GM18498 (cell line): ENCODE measurements around the gene PRRT1.
A peak's percentile ranks its signal among the peaks of the same experiment; 100 is the strongest.

Experiments
- ATAC-seq: cut with Tn5 transposase; IDR thresholded peaks from one replicate; pipeline ENCODE4 v1.9.1; 2021; ENCODE audit warnings: mild to moderate bottlenecking, moderate library complexity; ENCODE audit not compliant: unreplicated experiment

PRRT1 gene

GRCh38 chr6:32175711-32176475 lies 24.2 kb upstream of the PRRT1 start, which contains the start of gene AGPAT1:
TSS of gene AGPAT1 (minus strand) at chr6:32176084. CDS start at chr6:32171496, 4,588 bp downstream.
- peak; percentile 47 for ATAC-seq

GRCh38 chr6:32175322-32175710 lies 23.6 kb upstream of the PRRT1 start:
- ATAC-seq, result no peak

DNA sequence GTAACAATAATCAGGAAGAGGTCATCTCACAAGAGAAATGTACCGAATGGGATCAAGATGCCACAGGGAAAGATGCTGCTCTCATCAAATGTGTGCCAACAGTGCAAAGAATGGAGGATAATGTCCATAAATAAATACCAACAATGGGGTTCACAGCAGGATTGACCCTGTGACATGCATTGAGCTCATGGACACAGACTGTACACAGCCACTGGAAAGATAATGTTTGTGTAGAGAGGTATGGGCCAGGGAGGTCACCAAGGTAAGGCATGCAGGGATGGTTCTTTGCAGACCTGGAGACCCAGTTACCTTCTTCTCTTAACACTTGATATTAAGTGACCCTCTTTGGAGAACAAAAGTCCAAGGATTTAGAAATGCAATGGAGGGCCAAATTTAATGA lies 22.7 kb upstream of the PRRT1 start:
- no peak for ATAC-seq

DNA sequence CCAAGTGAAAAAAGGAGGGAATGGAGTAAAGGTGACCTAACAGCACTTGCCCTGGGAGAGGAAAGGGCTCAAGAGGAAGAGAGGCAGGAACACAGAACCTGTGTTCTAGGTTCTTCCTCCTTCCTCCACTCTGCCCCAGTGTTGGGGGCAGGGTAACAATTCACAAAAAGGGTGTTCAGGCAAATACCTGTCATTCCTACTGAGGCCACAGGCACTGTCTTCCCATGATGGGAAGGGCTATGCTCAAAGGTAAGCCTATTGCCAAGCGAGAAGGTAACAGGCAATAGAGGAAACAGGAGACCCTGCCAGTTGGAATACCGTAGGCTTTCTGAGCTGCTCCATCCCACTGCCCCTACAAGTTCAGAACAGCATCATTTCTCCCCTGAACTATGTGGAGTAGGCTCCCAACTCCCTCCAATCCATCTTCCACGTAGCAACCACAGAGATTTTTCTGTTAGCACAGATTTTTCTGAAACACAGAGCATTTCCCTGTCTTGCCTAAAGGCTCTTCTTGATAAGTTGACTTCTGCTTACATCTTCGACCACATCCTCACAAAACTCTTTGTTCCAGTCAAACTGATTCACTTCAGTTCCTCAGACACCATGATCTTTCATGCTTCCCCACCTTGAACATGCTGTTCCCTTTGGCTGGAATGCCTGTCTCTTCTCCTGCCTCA lies 21.4 kb upstream of the PRRT1 start:
- no peak for ATAC-seq

- ATAC-seq, result no peak
Observed at GRCh38 chr6:32171234-32171633, 19.5 kb upstream of the PRRT1 start.

GRCh38 chr6:32170294-32170693 lies 18.6 kb upstream of the PRRT1 start:
- ATAC-seq, result no peak

DNA sequence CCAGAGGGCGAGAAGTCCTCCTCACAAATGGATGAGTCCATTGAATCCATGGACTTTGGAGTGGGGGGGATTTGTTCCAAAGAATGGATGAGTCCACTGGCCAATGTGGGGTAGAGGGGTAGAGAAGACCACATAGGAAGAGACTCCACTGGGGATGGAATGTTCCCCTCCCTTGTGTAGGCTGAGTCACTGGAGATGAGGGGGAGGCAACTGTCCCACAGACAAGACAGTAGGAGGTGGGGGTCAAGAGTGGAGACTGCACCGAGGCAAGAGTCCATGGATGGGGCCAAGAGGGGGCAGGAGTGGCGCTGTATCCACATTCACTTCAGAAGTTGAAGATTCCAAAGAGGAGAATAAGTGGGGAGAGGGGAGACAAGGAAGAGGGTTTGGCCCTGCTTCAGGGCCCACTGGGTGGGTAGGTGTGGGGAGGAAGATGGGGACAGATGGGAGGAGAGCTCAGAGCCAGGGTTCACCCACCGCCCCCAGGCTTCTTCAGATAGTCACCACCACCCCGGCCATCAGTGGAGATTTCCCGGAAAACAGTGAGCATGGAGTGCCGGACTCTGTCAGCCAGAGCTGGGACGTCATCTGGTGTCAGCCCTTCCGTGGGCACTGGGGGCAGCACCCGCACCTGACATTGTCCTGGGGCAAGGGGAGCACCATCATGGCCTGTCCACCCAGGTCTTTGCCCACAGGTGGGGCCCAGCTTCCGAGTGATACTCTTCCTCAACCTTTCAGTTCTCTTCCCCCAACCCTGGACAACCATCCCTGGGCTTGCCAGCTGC lies 17.3 kb upstream of the PRRT1 start:
- no peak for ATAC-seq

DNA sequence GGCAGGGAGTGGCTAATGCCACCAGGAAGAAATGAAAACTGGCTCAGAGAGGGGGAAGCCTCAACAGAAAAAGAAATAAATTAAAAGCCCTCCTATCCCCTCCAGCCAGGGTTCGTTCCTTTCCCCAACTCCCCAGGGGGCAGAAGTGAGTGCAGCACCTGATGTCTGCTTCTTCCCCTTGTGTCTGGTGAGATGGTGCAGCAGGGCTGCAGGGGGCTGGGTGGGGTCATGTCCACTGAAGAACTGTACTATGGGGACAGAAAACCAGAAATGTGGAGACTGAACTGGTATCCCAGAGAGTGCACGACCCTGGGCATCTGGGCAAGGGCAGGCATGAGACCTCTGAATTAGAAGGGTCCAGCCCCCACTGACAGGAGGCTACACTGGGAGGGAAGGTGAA lies 16.6 kb upstream of the PRRT1 start:
- ATAC-seq, result no peak

GRCh38 chr6:32167761-32168262 lies 16.1 kb upstream of the PRRT1 start:
- no peak for ATAC-seq

- no peak for ATAC-seq
Observed at GRCh38 chr6:32167154-32167760, 15.5 kb upstream of the PRRT1 start.

GRCh38 chr6:32166411-32167061 lies 14.8 kb upstream of the PRRT1 start:
- no peak for ATAC-seq

DNA sequence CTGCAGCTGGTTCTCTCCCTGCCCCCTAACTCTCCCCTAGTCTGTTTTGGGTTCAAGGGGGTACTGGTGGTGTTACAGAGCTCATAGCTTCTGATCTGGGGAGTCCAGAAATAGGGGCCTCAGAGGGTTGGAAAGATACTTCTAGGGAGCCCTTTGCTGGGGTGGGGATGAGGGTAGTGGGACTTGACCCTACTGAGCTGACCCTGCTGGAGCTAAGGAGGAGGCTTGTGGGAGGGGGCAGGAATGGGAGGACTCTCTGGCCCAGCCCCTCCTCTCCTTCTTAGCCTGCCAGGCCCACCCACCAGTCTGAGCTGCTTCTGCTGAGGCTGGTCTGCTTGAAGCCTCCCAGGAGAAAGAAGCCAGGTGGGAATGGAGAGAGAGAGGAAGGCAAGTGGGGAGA lies 12.6 kb upstream of the PRRT1 start, which contains the start of gene EGFL8:
TSS of gene EGFL8 (plus strand) at position 301 of the 400 bp plus-strand sequence. CDS start 1,571 bp downstream, outside the sequence.
- ATAC-seq, result no peak

- ATAC-seq, result no peak
Observed at GRCh38 chr6:32163559-32164258, 12.0 kb upstream of the PRRT1 start.

DNA sequence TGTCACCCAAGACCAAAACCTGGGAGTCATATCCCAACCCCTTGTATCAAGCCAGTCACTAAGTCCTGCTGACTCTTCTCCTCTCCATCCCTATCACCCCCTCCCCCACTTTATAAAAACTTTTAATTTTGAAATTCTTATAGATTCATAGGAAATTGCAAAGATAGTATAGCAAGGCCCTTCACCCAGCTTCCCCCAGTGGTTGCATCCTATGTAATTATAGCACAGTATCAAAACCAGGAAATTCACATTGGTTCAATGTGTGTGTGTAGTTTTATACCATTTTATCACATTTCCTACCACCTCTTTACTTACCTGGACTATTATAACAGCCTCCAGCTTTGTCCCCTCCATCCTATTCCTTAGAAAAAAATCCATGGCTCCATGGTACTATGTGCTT lies 6.3 kb upstream of the PRRT1 start:
- ATAC-seq, result no peak

- no peak for ATAC-seq
Observed at GRCh38 chr6:32156891-32157290, 5.2 kb upstream of the PRRT1 start.

- peak; percentile 68 for ATAC-seq
Observed at GRCh38 chr6:32154514-32155161, 2.9 kb upstream of the PRRT1 start.

GRCh38 chr6:32153564-32154513 lies 2.1 kb upstream of the PRRT1 start, which contains the start of gene PPT2:
TSS of gene PPT2 (plus strand) at chr6:32154141. CDS start at chr6:32154595, 454 bp downstream.
- peak; percentile 33 for ATAC-seq
